ENCODE data around the gene MAN1C1. TPM values are rescaled to one million over a fixed set of nuclear protein-coding genes. Genes with fewer than 3 reads are reported as not detected.
A peak's percentile ranks its signal among the peaks of the same experiment; 100 is the strongest.

The MAN1C1 gene
- total and polyA plus RNA-seq, 9 of the 15 experiments (the other 6 are each of a cell fraction or from before 2014, with no cell fraction given) = 0.04 to 0.44 (median 0.10) TPM; not detected in 3

GRCh38 chr1:25782608-25783201, 166.1 kb downstream of the MAN1C1 start (continued):
- TF ChIP-seq ZNF449 (CRISPR knock-in tag; IDR thresholded peaks at IDR 0.05) (no peak), MGA (IDR thresholded peaks at IDR 0.05) (peak; percentile 53; the same call in 1 of the 2 replicates), GTF2A2 (tag; IDR thresholded peaks at IDR 0.05) (no peak), FOXP1 (CRISPR knock-in tag; IDR thresholded peaks at IDR 0.05) (0 out of 2 replicates have a peak, but pooled peaks have one; percentile 23), CTCFL (IDR thresholded peaks at IDR 0.05; ENCODE audit: borderline replicate concordance, insufficient read depth, low read depth, low read length, poor library complexity, severe bottlenecking) (no peak), CCAR2 (IDR thresholded peaks at IDR 0.05; ENCODE audit: low read depth, low read length) (no peak), ZNF695 (CRISPR knock-in tag; IDR thresholded peaks at IDR 0.05) (no peak), POLR2B (IDR thresholded peaks at IDR 0.05; ENCODE audit: low read depth, partially characterized antibody) (no peak), ATF1 (CRISPR knock-in tag; IDR thresholded peaks at IDR 0.05) (no peak), ATF1 (tag; IDR thresholded peaks at IDR 0.05) (peak; percentile 74), HLTF (IDR thresholded peaks at IDR 0.05) (no peak), SMAD2 (IDR thresholded peaks at IDR 0.05; ENCODE audit: low read depth, low read length) (no peak), SP1 (CRISPR knock-in tag; IDR thresholded peaks at IDR 0.05) (no peak), MTF1 (CRISPR knock-in tag; IDR thresholded peaks at IDR 0.05; ENCODE audit: borderline replicate concordance) (no peak)
